RWPE1 (cell line): ENCODE measurements around the gene NNAT.

Experiments
- CTCF ChIA-PET: fragments of 350-600 bp; sonication (Branson Sonifier 250); formaldehyde crosslinking; extraction: SDS; loops from one replicate; lab custom pipeline; 2021; lab: Yijun Ruan, JAX
- POLR2A ChIA-PET: fragments of 400-600 bp; formaldehyde crosslinking; extraction: SDS; loops from one replicate; lab custom pipeline; 2020; ENCODE audit warnings: antibody characterized with exemption; ENCODE audit not compliant: low non-redundant PET; lab: Yijun Ruan, JAX
- DNase-seq: peaks from one replicate; pipeline ENCODE4 v3.0.0; 2012; ENCODE audit warnings: low spot score
- H3K27ac ChIP-seq: fragments of 450-650 bp; 2 replicates; pipeline ENCODE4 v1.5.1; 2017
- CTCF ChIP-seq: fragments of 450-650 bp; conservative IDR thresholded peaks from 2 replicates; pipeline ENCODE4 v1.5.1; 2017; ENCODE audit warnings: low read depth, mild to moderate bottlenecking

The NNAT gene

GRCh38 chr20:37522260-37523011, 1.4 kb downstream of the NNAT start:
- no peak for TF ChIP-seq CTCF
- ChIA-PET CTCF (interaction anchor here (0.5 to 1.0 kb wide), 5 partner anchors 20 to 674 kb away, joined by 3 to 6 read pairs (median 3); no protein-coding TSS in a partner anchor), POLR2A (interaction anchor here (0.7 kb wide), 1 partner anchor 28 kb away, joined by 3 read pairs; no protein-coding TSS in a partner anchor)
- H3K27ac ChIP-seq, result peak overlapping the region; percentile 97
- peak; percentile 83 for DNase-seq

- TF ChIP-seq CTCF, result no peak
- ChIA-PET POLR2A (no interaction called here), CTCF (no interaction called here)
- DNase-seq, result no peak
- peak overlapping the region; percentile 97 for H3K27ac ChIP-seq
Measured at GRCh38 chr20:37523012-37523391, 2.0 kb downstream of the NNAT start.

GRCh38 chr20:37523911-37524700, 3.1 kb downstream of the NNAT start:
- no peak for TF ChIP-seq CTCF
- peak overlapping the region; percentile 97 for H3K27ac ChIP-seq
- ChIA-PET CTCF (no interaction called here), POLR2A (no interaction called here)
- DNase-seq, result no peak

- peak overlapping the region; percentile 97 for H3K27ac ChIP-seq
- ChIA-PET POLR2A (no interaction called here), CTCF (interaction anchor here (0.6 kb wide), 2 partner anchors 9 to 329 kb away, joined by 3 read pairs; no protein-coding TSS in a partner anchor)
- peak; percentile 100 for DNase-seq
- no peak for TF ChIP-seq CTCF
Measured at GRCh38 chr20:37524859-37525708, 4.0 kb downstream of the NNAT start.

GRCh38 chr20:37525810-37526209, 4.8 kb downstream of the NNAT start:
- TF ChIP-seq CTCF, result no peak
- ChIA-PET POLR2A (interaction anchor here (0.5 kb wide), 1 partner anchor 19 kb away, joined by 4 read pairs; no protein-coding TSS in a partner anchor), CTCF (interaction anchor here (0.6 kb wide), 2 partner anchors 90 to 330 kb away, joined by 3 to 4 read pairs; no protein-coding TSS in a partner anchor)
- DNase-seq, result no peak
- peak overlapping the region; percentile 97 for H3K27ac ChIP-seq
